ENCODE measurements around the gene PHGDH.

The PHGDH gene

DNA sequence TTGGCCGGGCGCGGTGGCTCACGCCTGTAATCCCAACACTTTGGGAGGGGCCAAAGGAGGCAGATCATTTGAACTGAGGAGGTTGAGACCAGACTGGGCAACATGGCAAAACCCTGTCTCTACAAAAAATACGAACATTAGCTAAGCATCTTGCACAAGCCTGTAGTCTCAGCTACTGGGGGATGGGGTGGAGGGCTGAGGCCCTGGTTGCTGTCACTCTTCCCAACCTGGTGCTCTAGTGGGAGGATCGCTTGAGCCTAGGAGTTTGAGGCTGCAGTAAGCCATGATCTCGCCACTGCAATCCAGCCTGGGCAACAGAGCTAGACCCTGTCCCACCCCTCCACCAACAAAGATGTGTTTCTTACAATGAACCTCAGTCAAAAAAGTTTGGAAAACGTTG, 2.8 kb downstream of the PHGDH start:
- Histone ChIP-seq H3K27ac (replicated peaks) (no peak overlapping the region), H3K27me3 (ENCODE audit: insufficient read depth, poor library complexity, severe bottlenecking) (no peaks in the 10 kb centered on the region), H3K4me3 (replicated peaks; ENCODE audit: insufficient read depth, low read length) (no peak overlapping the region)
- peak; percentile 21 to 27 for DNase-seq (ENCODE audit: low read depth in 1 of 2, low spot score in 1 of 2)
- TF ChIP-seq, protein P1, sequence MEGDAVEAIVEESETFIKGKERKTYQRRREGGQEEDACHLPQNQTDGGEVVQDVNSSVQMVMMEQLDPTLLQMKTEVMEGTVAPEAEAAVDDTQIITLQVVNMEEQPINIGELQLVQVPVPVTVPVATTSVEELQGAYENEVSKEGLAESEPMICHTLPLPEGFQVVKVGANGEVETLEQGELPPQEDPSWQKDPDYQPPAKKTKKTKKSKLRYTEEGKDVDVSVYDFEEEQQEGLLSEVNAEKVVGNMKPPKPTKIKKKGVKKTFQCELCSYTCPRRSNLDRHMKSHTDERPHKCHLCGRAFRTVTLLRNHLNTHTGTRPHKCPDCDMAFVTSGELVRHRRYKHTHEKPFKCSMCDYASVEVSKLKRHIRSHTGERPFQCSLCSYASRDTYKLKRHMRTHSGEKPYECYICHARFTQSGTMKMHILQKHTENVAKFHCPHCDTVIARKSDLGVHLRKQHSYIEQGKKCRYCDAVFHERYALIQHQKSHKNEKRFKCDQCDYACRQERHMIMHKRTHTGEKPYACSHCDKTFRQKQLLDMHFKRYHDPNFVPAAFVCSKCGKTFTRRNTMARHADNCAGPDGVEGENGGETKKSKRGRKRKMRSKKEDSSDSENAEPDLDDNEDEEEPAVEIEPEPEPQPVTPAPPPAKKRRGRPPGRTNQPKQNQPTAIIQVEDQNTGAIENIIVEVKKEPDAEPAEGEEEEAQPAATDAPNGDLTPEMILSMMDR (IDR thresholded peaks at IDR 0.05; ENCODE audit: insufficient read depth, low read length), result no peak
- TF ChIP-seq GABPA (IDR thresholded peaks at IDR 0.05; ENCODE audit: low read depth) (no peak), SPI1 (IDR thresholded peaks at IDR 0.05; ENCODE audit: borderline replicate concordance, low read depth) (no peak), POLR2AphosphoS5 (IDR thresholded peaks at IDR 0.05; ENCODE audit: low read depth) (no peak), REST (IDR thresholded peaks at IDR 0.05; ENCODE audit: insufficient replicate concordance, low read depth) (no peak)

DNA sequence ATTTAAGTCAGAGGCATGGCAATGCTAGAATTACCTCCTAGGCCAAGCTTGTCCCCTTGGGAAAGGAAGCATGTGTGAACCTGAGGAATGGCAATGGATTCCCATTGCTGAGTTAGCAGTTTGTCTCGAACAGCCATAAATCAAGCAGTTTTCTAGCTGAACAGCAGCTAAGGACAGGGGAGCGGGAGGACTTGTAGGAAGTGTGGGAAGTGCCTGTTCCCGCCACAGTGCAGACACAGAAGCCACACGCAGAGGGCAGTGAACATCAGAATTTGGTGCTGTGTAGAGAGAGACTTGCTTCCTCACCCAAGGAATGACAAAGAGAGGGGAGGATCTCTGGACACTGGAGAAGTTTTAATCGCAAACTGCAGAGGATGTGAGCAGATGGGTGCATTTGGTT, 3.8 kb downstream of the PHGDH start:
- TF ChIP-seq SPI1 (IDR thresholded peaks at IDR 0.05; ENCODE audit: borderline replicate concordance, low read depth) (no peak), REST (IDR thresholded peaks at IDR 0.05; ENCODE audit: insufficient replicate concordance, low read depth) (no peak), POLR2AphosphoS5 (IDR thresholded peaks at IDR 0.05; ENCODE audit: low read depth) (no peak), GABPA (IDR thresholded peaks at IDR 0.05; ENCODE audit: low read depth) (no peak)
- TF ChIP-seq, protein P1 (IDR thresholded peaks at IDR 0.05; ENCODE audit: insufficient read depth, low read length), result no peak
- no peaks in the 10 kb centered on the region for H3K27me3 ChIP-seq (ENCODE audit: insufficient read depth, poor library complexity, severe bottlenecking)
- H3K27ac ChIP-seq (replicated peaks), result no peak overlapping the region
- peak in 1 of 2 experiments; percentile 15 for DNase-seq (ENCODE audit: low read depth in 1 of 2, low spot score in 1 of 2)
- H3K4me3 ChIP-seq (replicated peaks; ENCODE audit: insufficient read depth, low read length), result no peak overlapping the region

- Histone ChIP-seq H3K27me3 (ENCODE audit: insufficient read depth, poor library complexity, severe bottlenecking) (no peaks in the 10 kb centered on the region), H3K27ac (replicated peaks) (no peak overlapping the region), H3K4me3 (replicated peaks; ENCODE audit: insufficient read depth, low read length) (no peak overlapping the region)
- DNase-seq (ENCODE audit: low read depth in 1 of 2, low spot score in 1 of 2), result no peak
- TF ChIP-seq, protein P1 (IDR thresholded peaks at IDR 0.05; ENCODE audit: insufficient read depth, low read length), result no peak
- no peak for TF ChIP-seq SPI1 (IDR thresholded peaks at IDR 0.05; ENCODE audit: borderline replicate concordance, low read depth)
- no peak for TF ChIP-seq GABPA (IDR thresholded peaks at IDR 0.05; ENCODE audit: low read depth)
- no peak for TF ChIP-seq POLR2AphosphoS5 (IDR thresholded peaks at IDR 0.05; ENCODE audit: low read depth)
- TF ChIP-seq REST (IDR thresholded peaks at IDR 0.05; ENCODE audit: insufficient replicate concordance, low read depth), result no peak
Observed at GRCh38 chr1:119718409-119718808, 6.7 kb downstream of the PHGDH start.

All from HL-60 (cell line).